Activated naive CD8-positive, alpha-beta T cell treated with anti-CD3 and anti-CD28 coated beads, Interleukin-2, amount 50 U/mL, for 16 hours (primary cell): ENCODE measurements around the gene NUDT17.
A peak's percentile ranks its signal among the peaks of the same experiment; 100 is the strongest.
"Not testable (repeated sequence)": the region's sequence is repeated elsewhere in the genome, so short reads cannot be mapped to it uniquely, and the experiment has no call there.

Experiments used
- DNase-seq: peaks from one replicate; pipeline ENCODE4 v3.0.0-alpha.2; 2020; ENCODE audit warnings: low read depth, low spot score

NUDT17 gene

GRCh38 chr1:145845514-145846161, at the start of gene NUDT17:
Gene NUDT17 (plus strand): TSS chr1:145845630. CDS start chr1:145845641, 11 bp downstream.
- peak; percentile 47 for DNase-seq

GRCh38 chr1:145796753-145797152, 48.7 kb upstream of the NUDT17 start:
- no peak for DNase-seq

- DNase-seq: no peak
Observed at GRCh38 chr1:145799806-145800205, 45.6 kb upstream of the NUDT17 start.

GRCh38 chr1:145804235-145805045, 41.0 kb upstream of the NUDT17 start:
- no peak for DNase-seq

GRCh38 chr1:145805057-145805456, 40.4 kb upstream of the NUDT17 start:
- no peak for DNase-seq

- DNase-seq: no peak
Observed at GRCh38 chr1:145806408-145806807, 39.0 kb upstream of the NUDT17 start.

- no peak for DNase-seq
Observed at GRCh38 chr1:145806844-145807243, 38.6 kb upstream of the NUDT17 start.

- not testable (repeated sequence) for DNase-seq
Observed at GRCh38 chr1:145812977-145813810, 32.2 kb upstream of the NUDT17 start.

- not testable (repeated sequence) for DNase-seq
Observed at GRCh38 chr1:145818095-145818494, 27.3 kb upstream of the NUDT17 start.

- DNase-seq: not testable (repeated sequence)
Observed at GRCh38 chr1:145822779-145823331, 22.6 kb upstream of the NUDT17 start.

- peak; percentile 61 for DNase-seq
Observed at GRCh38 chr1:145823565-145824498, 21.6 kb upstream of the NUDT17 start, which contains the start of the genes POLR3C and RNF115. Gene POLR3C (plus strand): TSS chr1:145824200. CDS start chr1:145825777, 1,577 bp downstream. Gene RNF115 (minus strand): TSS chr1:145824095. CDS start chr1:145823873, 222 bp downstream.

- DNase-seq: no peak
Observed at GRCh38 chr1:145824499-145824842, 21.0 kb upstream of the NUDT17 start.

GRCh38 chr1:145826030-145826429, 19.4 kb upstream of the NUDT17 start:
- DNase-seq: no peak

GRCh38 chr1:145827966-145828365, 17.5 kb upstream of the NUDT17 start:
- no peak for DNase-seq

GRCh38 chr1:145828367-145829026, 16.9 kb upstream of the NUDT17 start:
- peak; percentile 14 for DNase-seq

- DNase-seq: not testable (repeated sequence)
Observed at GRCh38 chr1:145830810-145831209, 14.6 kb upstream of the NUDT17 start.

- no peak for DNase-seq
Observed at GRCh38 chr1:145837656-145838055, 7.8 kb upstream of the NUDT17 start.

GRCh38 chr1:145843031-145843430, 2.4 kb upstream of the NUDT17 start:
- no peak for DNase-seq

- no peak for DNase-seq
Observed at GRCh38 chr1:145845144-145845513, 301 bp upstream of the NUDT17 start.

GRCh38 chr1:145846201-145846612, 777 bp downstream of the NUDT17 start:
- DNase-seq: no peak
